DND-41 (cell line): ENCODE data around the gene ZNF20.

Experiments used
- ATAC-seq: fragments of 200-7000 bp; cut with Tn5 transposase; 3 replicates; pipeline ENCODE4 v1.9.1; 2021; ENCODE audit warnings: low read depth; ENCODE audit not compliant: insufficient read depth
- DNase-seq: peaks from one replicate; pipeline ENCODE4 v3.0.0-alpha.2; 2020
- H2AFZ ChIP-seq: 2 replicates; pipeline ENCODE4 v1.6.0; 2012; ENCODE audit warnings: low read depth, low read length
- H3K27ac ChIP-seq: 2 replicates; pipeline ENCODE4 v1.5.1; 2012; ENCODE audit warnings: low read length, inconsistent platforms
- H3K27me3 ChIP-seq: fragments of 200-600 bp; sonication (generic); 2 replicates; pipeline ENCODE4 v1.6.0; 2012; ENCODE audit warnings: low read length, mild to moderate bottlenecking, inconsistent platforms; ENCODE audit not compliant: insufficient read depth, poor library complexity
- H3K36me3 ChIP-seq: 2 replicates; pipeline ENCODE4 v1.5.1; 2012; ENCODE audit warnings: low read length, inconsistent platforms; ENCODE audit not compliant: insufficient read depth
- H3K4me1 ChIP-seq: 2 replicates; pipeline ENCODE4 v1.5.1; 2012; ENCODE audit warnings: mild to moderate bottlenecking, low read length; ENCODE audit not compliant: insufficient read depth
- H3K4me2 ChIP-seq: 2 replicates; pipeline ENCODE4 v1.6.0; 2012; ENCODE audit warnings: mild to moderate bottlenecking, moderate library complexity, low read length, inconsistent platforms; ENCODE audit not compliant: insufficient read depth
- H3K4me3 ChIP-seq, 2 experiments: fragments of 200-600 bp in 1 of 2; shearing (Covaris generic) in 1 of 2; 2 replicates each; pipeline ENCODE4 v1.5.1; 2012 to 2016; ENCODE audit warnings: inconsistent platforms in 2 of 2, low read length in 2 of 2, mild to moderate bottlenecking in 2 of 2, low read depth in 1 of 2, moderate library complexity in 1 of 2
- H3K79me2 ChIP-seq: 2 replicates; pipeline ENCODE4 v1.6.0; 2012; ENCODE audit warnings: low read length, inconsistent platforms; ENCODE audit not compliant: insufficient read depth
- H3K9ac ChIP-seq: 2 replicates; pipeline ENCODE4 v1.6.0; 2012; ENCODE audit warnings: low read depth, mild to moderate bottlenecking, inconsistent platforms, low read length, moderate library complexity
- H3K9me3 ChIP-seq: 2 replicates; pipeline ENCODE4 v1.5.1; 2012; ENCODE audit warnings: low read length, moderate library complexity, mild to moderate bottlenecking, inconsistent platforms; ENCODE audit not compliant: insufficient read depth, severe bottlenecking
- H4K20me1 ChIP-seq: 2 replicates; pipeline ENCODE4 v1.6.0; 2012; ENCODE audit warnings: low read length; ENCODE audit not compliant: insufficient read depth
- CTCF ChIP-seq: IDR thresholded peaks from 2 replicates; pipeline ENCODE4 v1.5.1; 2012; ENCODE audit warnings: borderline replicate concordance, low read length, moderate library complexity, mild to moderate bottlenecking; ENCODE audit not compliant: poor library complexity, severe bottlenecking; ENCODE audit errors: extremely low read depth
- EZH2 ChIP-seq: IDR thresholded peaks from 3 replicates; pipeline ENCODE4 v1.6.1; 2012; ENCODE audit warnings: borderline replicate concordance, low read depth, mild to moderate bottlenecking, moderate library complexity, low read length, inconsistent platforms; ENCODE audit not compliant: severe bottlenecking

The ZNF20 gene

GRCh38 chr19:12098040-12098439 lies 42.1 kb downstream of the ZNF20 start:
- H3K4me3 ChIP-seq: no peak overlapping the region
- no peak overlapping the region for H2AFZ ChIP-seq
- DNase-seq: no peak
- H3K36me3 ChIP-seq: peaks cover 45% of the 10 kb centered on the region
- no peak overlapping the region for H3K27ac ChIP-seq
- TF ChIP-seq EZH2: no peak
- TF ChIP-seq CTCF: no peak
- H3K9ac ChIP-seq: no peak overlapping the region
- no peak for ATAC-seq
- H4K20me1 ChIP-seq: no peaks in the 10 kb centered on the region; the same call in 1 of the 2 replicates
- peaks cover 9% of the 10 kb centered on the region for H3K9me3 ChIP-seq
- peaks cover 86% of the 10 kb centered on the region for H3K79me2 ChIP-seq
- H3K27me3 ChIP-seq: no peaks in the 10 kb centered on the region
- no peak overlapping the region for H3K4me2 ChIP-seq
- H3K4me1 ChIP-seq: peaks cover 29% of the 10 kb centered on the region

- Histone ChIP-seq H3K9me3 (peaks cover 9% of the 10 kb centered on the region), H3K4me1 (peaks cover 43% of the 10 kb centered on the region), H3K27me3 (no peaks in the 10 kb centered on the region), H2AFZ (no peak overlapping the region), H4K20me1 (no peaks in the 10 kb centered on the region), H3K9ac (no peak overlapping the region), H3K36me3 (peaks cover 42% of the 10 kb centered on the region), H3K79me2 (peaks cover 76% of the 10 kb centered on the region), H3K4me3 (no peak overlapping the region; a peak in 1 of 4 replicates), H3K27ac (no peak overlapping the region), H3K4me2 (peak overlapping the region; percentile 21; the same call in 1 of the 2 replicates)
- TF ChIP-seq CTCF: no peak
- no peak for TF ChIP-seq EZH2
- ATAC-seq (no peak), DNase-seq (no peak)
Measured at GRCh38 chr19:12095111-12095790, 44.9 kb downstream of the ZNF20 start.

- H2AFZ ChIP-seq: no peak overlapping the region
- peaks cover 62% of the 10 kb centered on the region for H3K79me2 ChIP-seq
- DNase-seq (no peak), ATAC-seq (no peak)
- H3K4me2 ChIP-seq: peak overlapping the region; percentile 63
- H3K27ac ChIP-seq: peak overlapping the region; percentile 49
- H3K9ac ChIP-seq: peak overlapping the region; percentile 99; the same call in 1 of the 2 replicates
- no peaks in the 10 kb centered on the region for H4K20me1 ChIP-seq
- peaks cover 43% of the 10 kb centered on the region for H3K4me1 ChIP-seq
- TF ChIP-seq CTCF (no peak), EZH2 (no peak)
- H3K9me3 ChIP-seq: peaks cover 9% of the 10 kb centered on the region
- no peaks in the 10 kb centered on the region for H3K27me3 ChIP-seq
- peak overlapping the region in 1 of 2 experiments; percentile 76; a peak in 2 of 4 replicates for H3K4me3 ChIP-seq
- H3K36me3 ChIP-seq: peaks cover 32% of the 10 kb centered on the region
Measured at GRCh38 chr19:12093777-12094176, 46.4 kb downstream of the ZNF20 start.
